HFF-Myc (cell line): Measurements from ENCODE around the gene JMJD8.
A peak's percentile ranks its signal among the peaks of the same experiment; 100 is the strongest.

Experiments used
- DNase-seq: peaks from one replicate; pipeline ENCODE4 v3.0.0-alpha.2; 2011; ENCODE audit warnings: low read depth; ENCODE audit errors: extremely low read depth
- H3K4me3 ChIP-seq: replicated peaks from 2 replicates; pipeline ENCODE4 v1.5.1; 2011; ENCODE audit warnings: low read depth, mild to moderate bottlenecking, control low read depth, low read length
- TF ChIP-seq, protein P1 (sequence below): IDR thresholded peaks from 2 replicates; pipeline ENCODE4 v1.5.1; 2012; ENCODE audit warnings: mild to moderate bottlenecking, low read depth, low read length, control low read depth; ENCODE audit errors: missing control alignments

Gene JMJD8

DNA sequence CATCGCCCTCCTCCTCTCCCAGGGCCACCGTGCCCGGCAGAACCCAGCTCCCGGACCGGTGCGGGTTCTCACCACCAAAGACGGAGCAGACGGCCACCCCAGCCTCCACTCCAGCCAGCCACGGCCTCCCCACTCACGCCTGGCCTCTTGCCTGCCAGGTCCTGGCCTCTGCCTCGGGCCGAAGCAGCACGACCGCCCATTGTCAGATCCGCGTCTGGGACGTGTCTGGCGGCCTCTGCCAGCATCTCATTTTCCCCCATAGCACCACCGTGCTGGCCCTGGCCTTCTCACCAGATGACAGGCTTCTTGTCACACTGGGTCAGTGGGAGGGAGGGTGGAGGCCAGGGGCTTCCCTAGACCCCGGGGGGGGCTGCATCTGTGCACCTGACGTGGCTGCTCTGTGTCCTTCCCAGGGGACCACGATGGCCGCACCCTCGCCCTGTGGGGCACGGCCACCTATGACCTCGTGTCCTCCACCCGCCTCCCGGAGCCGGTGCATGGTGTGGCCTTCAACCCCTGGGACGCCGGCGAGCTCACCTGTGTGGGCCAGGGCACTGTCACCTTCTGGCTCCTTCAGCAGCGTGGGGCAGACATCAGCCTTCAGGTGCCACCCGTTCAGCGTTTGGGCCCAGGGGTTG, 22.8 kb downstream of the JMJD8 start:
- H3K4me3 ChIP-seq, result no peak overlapping the region
- TF ChIP-seq, protein P1, sequence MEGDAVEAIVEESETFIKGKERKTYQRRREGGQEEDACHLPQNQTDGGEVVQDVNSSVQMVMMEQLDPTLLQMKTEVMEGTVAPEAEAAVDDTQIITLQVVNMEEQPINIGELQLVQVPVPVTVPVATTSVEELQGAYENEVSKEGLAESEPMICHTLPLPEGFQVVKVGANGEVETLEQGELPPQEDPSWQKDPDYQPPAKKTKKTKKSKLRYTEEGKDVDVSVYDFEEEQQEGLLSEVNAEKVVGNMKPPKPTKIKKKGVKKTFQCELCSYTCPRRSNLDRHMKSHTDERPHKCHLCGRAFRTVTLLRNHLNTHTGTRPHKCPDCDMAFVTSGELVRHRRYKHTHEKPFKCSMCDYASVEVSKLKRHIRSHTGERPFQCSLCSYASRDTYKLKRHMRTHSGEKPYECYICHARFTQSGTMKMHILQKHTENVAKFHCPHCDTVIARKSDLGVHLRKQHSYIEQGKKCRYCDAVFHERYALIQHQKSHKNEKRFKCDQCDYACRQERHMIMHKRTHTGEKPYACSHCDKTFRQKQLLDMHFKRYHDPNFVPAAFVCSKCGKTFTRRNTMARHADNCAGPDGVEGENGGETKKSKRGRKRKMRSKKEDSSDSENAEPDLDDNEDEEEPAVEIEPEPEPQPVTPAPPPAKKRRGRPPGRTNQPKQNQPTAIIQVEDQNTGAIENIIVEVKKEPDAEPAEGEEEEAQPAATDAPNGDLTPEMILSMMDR, result no peak
- DNase-seq, result no peak

DNA sequence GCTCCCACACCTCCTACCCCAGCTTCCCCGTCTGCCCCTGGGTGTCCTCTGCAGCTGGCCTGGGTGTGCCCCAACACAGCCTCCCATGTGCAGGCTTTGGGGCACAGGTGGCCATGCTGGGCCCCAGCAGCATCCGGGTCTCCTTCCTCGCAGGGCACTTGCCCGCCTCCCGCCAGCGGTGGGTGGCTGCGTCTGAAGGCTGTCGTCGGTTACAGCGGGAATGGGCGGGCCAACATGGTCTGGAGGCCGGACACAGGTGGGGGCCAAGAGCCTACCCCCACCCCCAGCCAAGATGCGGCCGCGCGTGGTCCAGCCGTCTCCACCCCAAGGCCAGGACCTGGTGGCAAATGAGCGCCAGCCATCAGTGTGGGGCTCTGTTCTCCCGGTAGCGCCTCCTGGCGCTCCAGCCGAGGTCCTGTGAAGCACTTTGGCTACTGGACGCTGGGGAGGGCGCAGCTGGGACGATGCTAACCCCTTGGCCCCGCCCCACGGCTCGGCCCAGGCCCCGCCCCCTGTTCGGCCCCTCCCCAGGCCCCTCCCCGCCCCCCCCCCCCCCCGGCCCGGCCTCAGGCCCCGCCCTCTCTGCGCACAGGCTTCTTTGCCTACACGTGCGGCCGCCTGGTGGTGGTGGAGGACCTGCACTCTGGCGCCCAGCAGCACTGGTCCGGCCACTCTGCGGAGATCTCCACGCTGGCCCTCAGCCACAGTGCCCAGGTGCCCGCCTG, 23.5 kb downstream of the JMJD8 start:
- DNase-seq, result peak; percentile 69
- TF ChIP-seq, protein P1, result peak; percentile 35
- no peak overlapping the region for H3K4me3 ChIP-seq

DNA sequence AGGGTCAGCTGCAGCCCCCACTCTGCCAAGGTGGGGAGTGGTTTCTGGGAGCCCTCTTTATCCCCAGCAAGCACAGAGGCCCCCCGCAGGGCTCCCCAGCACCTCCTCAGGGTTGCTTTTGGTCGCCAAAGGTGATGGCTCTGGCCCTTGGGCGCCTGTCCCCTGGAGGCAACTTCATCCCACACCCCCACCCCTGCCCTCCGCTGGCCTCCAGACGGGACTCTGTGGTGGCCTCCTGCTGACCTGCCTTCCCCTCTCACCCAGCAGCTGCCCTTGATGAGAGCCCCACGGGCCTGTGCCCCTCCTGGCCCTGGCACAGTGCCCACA, 24.0 kb downstream of the JMJD8 start:
- H3K4me3 ChIP-seq, result no peak overlapping the region

DNA sequence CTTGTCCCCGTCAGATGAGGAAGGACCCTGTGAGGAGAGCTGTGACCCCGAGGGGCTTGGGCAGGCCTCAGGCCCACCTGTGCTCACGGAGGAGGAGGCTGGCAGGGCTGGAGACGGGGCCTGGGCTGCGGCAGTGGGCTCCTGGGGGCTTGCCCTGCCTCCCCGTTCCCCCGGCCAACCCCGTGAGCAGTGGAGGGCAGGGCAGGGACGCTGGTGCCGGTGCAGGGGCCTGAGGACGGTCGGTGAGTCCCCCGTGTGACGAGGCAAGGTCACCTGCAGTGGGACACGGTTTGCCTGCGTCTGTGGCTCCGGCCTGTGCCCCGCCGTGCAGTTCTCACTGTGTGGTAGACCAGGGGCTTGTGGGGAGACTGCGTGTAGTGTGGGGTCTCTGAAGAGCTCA, 24.5 kb downstream of the JMJD8 start:
- H3K4me3 ChIP-seq, result no peak overlapping the region
- DNase-seq, result no peak
- TF ChIP-seq, protein P1, result no peak

More for the DNA sequence above, 24.0 kb downstream of the JMJD8 start:
- no peak for DNase-seq
- TF ChIP-seq, protein P1, result no peak

DNA sequence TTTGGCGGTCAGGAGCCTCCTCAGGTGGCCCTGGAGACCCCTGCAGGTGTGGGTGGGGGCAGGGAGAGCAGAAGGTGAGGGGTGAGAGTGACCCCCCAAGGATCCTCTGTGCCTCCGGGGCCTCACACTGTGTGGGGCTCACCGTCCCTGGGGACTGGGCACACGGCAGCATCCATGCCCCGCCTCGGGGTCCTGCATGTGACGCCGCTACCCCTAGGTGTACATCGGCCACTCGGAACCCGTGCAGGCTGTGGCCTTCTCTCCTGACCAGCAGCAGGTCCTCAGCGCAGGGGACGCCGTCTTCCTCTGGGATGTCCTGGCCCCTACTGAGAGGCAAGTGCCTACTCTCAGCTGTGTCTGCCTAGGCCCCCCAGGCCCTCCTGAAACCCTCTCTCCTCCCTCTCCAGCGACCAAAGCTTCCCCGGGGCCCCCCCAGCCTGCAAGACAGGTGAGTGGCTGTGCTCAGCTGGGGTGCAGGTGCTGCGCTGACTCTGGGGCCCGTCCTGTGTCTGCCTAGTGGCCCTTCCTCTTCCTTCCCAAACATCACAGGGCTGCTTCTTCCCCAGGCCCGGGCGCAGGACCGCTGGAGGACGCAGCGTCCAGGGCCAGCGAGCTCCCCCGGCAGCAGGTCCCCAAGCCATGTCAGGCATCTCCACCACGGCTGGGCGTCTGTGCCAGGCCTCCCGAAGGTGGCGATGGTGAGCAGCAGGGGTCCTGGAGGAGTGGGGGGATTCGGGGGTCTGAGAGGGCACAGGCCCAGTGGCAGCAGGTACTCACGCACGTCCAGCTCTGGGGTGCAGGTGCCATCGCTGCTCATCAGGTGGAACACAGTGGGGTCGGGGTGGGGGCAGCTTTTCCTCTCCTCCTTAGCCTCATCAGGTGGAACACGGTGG, 25.2 kb downstream of the JMJD8 start:
- no peak for DNase-seq
- TF ChIP-seq, protein P1, result peak; percentile 15
- no peak overlapping the region for H3K4me3 ChIP-seq

DNA sequence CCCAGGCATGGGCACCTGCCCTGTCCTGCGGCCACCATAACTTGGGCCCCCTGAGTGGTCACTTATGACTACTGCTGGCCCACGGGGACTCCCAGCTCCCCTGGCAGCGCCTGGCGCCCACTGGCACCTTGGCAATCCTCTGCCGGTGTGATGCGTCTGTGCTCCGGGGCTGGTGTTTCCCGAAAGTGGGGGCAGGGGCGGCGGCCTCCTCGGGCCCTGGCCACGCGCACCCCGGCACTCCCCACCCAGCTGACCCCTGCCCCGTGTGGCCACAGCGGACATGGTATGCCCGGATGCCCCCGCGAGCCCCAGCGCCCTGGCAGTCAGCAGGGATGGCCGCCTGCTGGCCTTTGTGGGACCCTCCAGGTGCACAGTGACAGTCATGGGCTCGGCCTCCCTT, 26.6 kb downstream of the JMJD8 start:
- DNase-seq, result no peak
- TF ChIP-seq, protein P1, result no peak
- no peak overlapping the region for H3K4me3 ChIP-seq
